Inflammatory macrophage treated with lipopolysaccharide for 1 hour (primary cell): ENCODE data around the gene CTIF.

Source experiments
- DNase-seq, 2 donors: peaks; one replicate each; pipeline ENCODE4 v3.0.0-alpha.2; 2020 to 2022

The CTIF gene

GRCh38 chr18:48605408-48605845 lies 66.6 kb downstream of the CTIF start:
- DNase-seq, result peak; percentile 7 to 10

- no peak for DNase-seq
These were observed 68.5 kb downstream of the CTIF start for GRCh38 chr18:48607056-48607984.

GRCh38 chr18:48608581-48608980 lies 69.8 kb downstream of the CTIF start:
- DNase-seq, result no peak

- DNase-seq, result no peak
These were observed 70.3 kb downstream of the CTIF start for GRCh38 chr18:48609114-48609513.

GRCh38 chr18:48609820-48610815 lies 71.3 kb downstream of the CTIF start:
- DNase-seq, result no peak

- no peak for DNase-seq
These were observed 72.4 kb downstream of the CTIF start for GRCh38 chr18:48611203-48611602.

GRCh38 chr18:48611785-48612480 lies 73.1 kb downstream of the CTIF start:
- DNase-seq, result no peak

- DNase-seq, result no peak
These were observed 73.7 kb downstream of the CTIF start for GRCh38 chr18:48612511-48612910.

- no peak for DNase-seq
These were observed 74.1 kb downstream of the CTIF start for GRCh38 chr18:48612917-48613316.

- no peak for DNase-seq
These were observed 75.0 kb downstream of the CTIF start for GRCh38 chr18:48613589-48614404.

- DNase-seq, result no peak
These were observed 77.0 kb downstream of the CTIF start for GRCh38 chr18:48615566-48616401.

- DNase-seq, result no peak
These were observed 77.8 kb downstream of the CTIF start for GRCh38 chr18:48616484-48617255.

GRCh38 chr18:48617844-48618497 lies 79.1 kb downstream of the CTIF start:
- no peak for DNase-seq

GRCh38 chr18:48619016-48619415 lies 80.2 kb downstream of the CTIF start:
- no peak for DNase-seq

GRCh38 chr18:48619501-48619900 lies 80.7 kb downstream of the CTIF start:
- DNase-seq, result no peak

- no peak for DNase-seq
These were observed 81.2 kb downstream of the CTIF start for GRCh38 chr18:48620071-48620470.

GRCh38 chr18:48621240-48621639 lies 82.4 kb downstream of the CTIF start:
- DNase-seq, result no peak

- DNase-seq, result no peak
These were observed 83.2 kb downstream of the CTIF start for GRCh38 chr18:48621815-48622555.

- no peak for DNase-seq
These were observed 84.1 kb downstream of the CTIF start for GRCh38 chr18:48622911-48623431.
